A673 (cell line): ENCODE results near the gene RGPD3.

Experiments
- CTCF ChIP-seq: fragments of 300-800, 200-600 bp; sonication (generic); conservative IDR thresholded peaks from 2 replicates; pipeline ENCODE4 v1.5.1; 2017; ENCODE audit warnings: low read depth, mild to moderate bottlenecking, antibody characterized with exemption, low read length, moderate library complexity, mixed read lengths
- EZH2 ChIP-seq: fragments of 200-600 bp; sonication (generic); IDR thresholded peaks from 2 replicates; pipeline ENCODE4 v1.6.1; 2017; ENCODE audit warnings: borderline replicate concordance, low read depth, mild to moderate bottlenecking, mixed read lengths, antibody characterized with exemption, low read length; ENCODE audit not compliant: poor library complexity, severe bottlenecking

GRCh38 chr2:106356291-106356690 is 111.9 kb downstream of the RGPD3 start:
- TF ChIP-seq CTCF (no peak), EZH2 (no peak)
